ENCODE results near the gene MTPN. TPM values are rescaled to one million over a fixed set of nuclear protein-coding genes. Genes with fewer than 3 reads are reported as not detected.

MTPN gene
- total and polyA plus RNA-seq, 10 of the 15 experiments (the other 5 are each of a cell fraction or from before 2014, with no cell fraction given) = 38.7 to 146 (median 85.4) TPM

DNA sequence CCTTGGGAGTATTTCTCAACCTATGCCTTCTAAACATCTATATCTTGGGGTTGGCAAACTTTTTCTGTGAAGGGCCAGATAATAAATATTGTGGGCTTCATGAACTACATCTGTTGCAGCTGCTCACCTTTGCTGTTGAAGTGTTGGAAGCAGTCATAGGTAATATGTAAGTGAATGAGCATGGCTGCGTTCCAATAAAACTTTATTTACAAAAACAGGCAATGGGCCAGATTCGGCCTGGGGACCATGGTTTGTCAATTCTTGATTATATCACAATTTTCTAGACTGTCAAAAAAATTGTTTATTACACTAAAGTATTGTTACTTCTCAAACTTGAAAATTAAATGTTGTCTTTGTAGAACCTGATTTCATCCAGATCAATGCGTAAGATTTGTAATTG is 54.9 kb downstream of the MTPN start:
- no peak for ATAC-seq
- Histone ChIP-seq H3K4me2 (ENCODE audit: control insufficient read depth, insufficient read depth) (no peak overlapping the region), H3K27ac (ENCODE audit: control insufficient read depth, insufficient read depth) (no peak overlapping the region), H3K4me1 (ENCODE audit: control insufficient read depth, insufficient read depth, low read length) (no peaks in the 10 kb centered on the region; the same call in 1 of the 2 replicates), H4K20me1 (ENCODE audit: control insufficient read depth, insufficient read depth) (no peaks in the 10 kb centered on the region), H3K9me3 (replicated peaks; ENCODE audit: control insufficient read depth, insufficient read depth, low read length) (no peaks in the 10 kb centered on the region; the same call in 2 of the 3 replicates), H3K36me3 (ENCODE audit: control insufficient read depth in 2 of 2, insufficient read depth in 2 of 2, low read length in 1 of 2) (peaks cover 0 to 2% of the 10 kb centered on the region in 2 experiments; a peak in 1 of 4 replicates), H2AFZ (ENCODE audit: control insufficient read depth, low read depth, low read length) (no peak overlapping the region), H3K4me3 (no peak overlapping the region), H3K9ac (ENCODE audit: control insufficient read depth, insufficient read depth, low read length) (no peak overlapping the region), H3K27me3 (replicated peaks in 1 of 2; ENCODE audit: control insufficient read depth in 2 of 2, insufficient read depth in 2 of 2, low read length in 1 of 2) (no peaks in the 10 kb centered on the region), H3K79me2 (ENCODE audit: control insufficient read depth, insufficient read depth, low read length) (no peaks in the 10 kb centered on the region)
- ChIA-PET SMC1A (ENCODE audit: uncharacterized antibody, unreplicated experiment) (no interaction called here), RAD21 (ENCODE audit: unreplicated experiment) (no interaction called here), POLR2A (interaction anchor here (0.6 kb wide), 1 partner anchor 69 kb away, joined by 3 read pairs; no protein-coding TSS in a partner anchor), CTCF (interaction anchor here (0.6 kb wide), 1 partner anchor 39 kb away, joined by 4 read pairs; no protein-coding TSS in a partner anchor)
- in situ Hi-C loops (cut with MboI) = no loop called here
- FAIRE-seq = no peak
- 97% methylated on average over 3 of the region's 3 CpGs for WGBS (ENCODE audit: insufficient coverage, insufficient replicate concordance, low lambda C conversion rate, missing lambda C conversion rate)
- TF ChIP-seq BACH1 (IDR thresholded peaks at IDR 0.05; ENCODE audit: borderline replicate concordance) (no peak), ZBTB33 (IDR thresholded peaks at IDR 0.05) (no peak), STAT3 (IDR thresholded peaks at IDR 0.05; ENCODE audit: low read depth, low read length) (no peak)
- TF ChIP-seq, protein P1, sequence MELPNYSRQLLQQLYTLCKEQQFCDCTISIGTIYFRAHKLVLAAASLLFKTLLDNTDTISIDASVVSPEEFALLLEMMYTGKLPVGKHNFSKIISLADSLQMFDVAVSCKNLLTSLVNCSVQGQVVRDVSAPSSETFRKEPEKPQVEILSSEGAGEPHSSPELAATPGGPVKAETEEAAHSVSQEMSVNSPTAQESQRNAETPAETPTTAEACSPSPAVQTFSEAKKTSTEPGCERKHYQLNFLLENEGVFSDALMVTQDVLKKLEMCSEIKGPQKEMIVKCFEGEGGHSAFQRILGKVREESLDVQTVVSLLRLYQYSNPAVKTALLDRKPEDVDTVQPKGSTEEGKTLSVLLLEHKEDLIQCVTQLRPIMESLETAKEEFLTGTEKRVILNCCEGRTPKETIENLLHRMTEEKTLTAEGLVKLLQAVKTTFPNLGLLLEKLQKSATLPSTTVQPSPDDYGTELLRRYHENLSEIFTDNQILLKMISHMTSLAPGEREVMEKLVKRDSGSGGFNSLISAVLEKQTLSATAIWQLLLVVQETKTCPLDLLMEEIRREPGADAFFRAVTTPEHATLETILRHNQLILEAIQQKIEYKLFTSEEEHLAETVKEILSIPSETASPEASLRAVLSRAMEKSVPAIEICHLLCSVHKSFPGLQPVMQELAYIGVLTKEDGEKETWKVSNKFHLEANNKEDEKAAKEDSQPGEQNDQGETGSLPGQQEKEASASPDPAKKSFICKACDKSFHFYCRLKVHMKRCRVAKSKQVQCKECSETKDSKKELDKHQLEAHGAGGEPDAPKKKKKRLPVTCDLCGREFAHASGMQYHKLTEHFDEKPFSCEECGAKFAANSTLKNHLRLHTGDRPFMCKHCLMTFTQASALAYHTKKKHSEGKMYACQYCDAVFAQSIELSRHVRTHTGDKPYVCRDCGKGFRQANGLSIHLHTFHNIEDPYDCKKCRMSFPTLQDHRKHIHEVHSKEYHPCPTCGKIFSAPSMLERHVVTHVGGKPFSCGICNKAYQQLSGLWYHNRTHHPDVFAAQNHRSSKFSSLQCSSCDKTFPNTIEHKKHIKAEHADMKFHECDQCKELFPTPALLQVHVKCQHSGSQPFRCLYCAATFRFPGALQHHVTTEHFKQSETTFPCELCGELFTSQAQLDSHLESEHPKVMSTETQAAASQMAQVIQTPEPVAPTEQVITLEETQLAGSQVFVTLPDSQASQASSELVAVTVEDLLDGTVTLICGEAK (IDR thresholded peaks at IDR 0.05; ENCODE audit: borderline replicate concordance) = peak; percentile 50; the same call in 1 of the 2 replicates
- DNase-seq (ENCODE audit: low read depth, low spot score) = no peak
- intact Hi-C loops (cut with micrococcal nuclease; ENCODE audit: unreplicated experiment) = no loop called here
- no TSS peak for BruUV-seq (replicated peaks)

Data from GM12878 (cell line).